Subcutaneous adipose tissue (tissue), 4 donors: ENCODE measurements around the gene NCK2. TPM values are rescaled to one million over a fixed set of nuclear protein-coding genes. Genes with fewer than 3 reads are reported as not detected.

ENCODE experiments used
- total RNA-seq, 4 donors: library from RNA; depleted of rRNA; stranded (reverse); fragments of >200 nt; gene quantifications; one replicate each; pipeline ENCODE4 v1.1.0, GENCODE V29; 2016
- TF ChIP-seq, protein P1 (sequence below): fragments of 450-650 bp; IDR thresholded peaks from one replicate; pipeline ENCODE4 v1.5.1; 2016; ENCODE audit warnings: low read depth, mild to moderate bottlenecking, control low read depth, antibody characterized with exemption, moderate library complexity

NCK2 gene
- total RNA-seq, 4 donors from 2014 or later: 24.3 to 35.2 (median 27.0) TPM

DNA sequence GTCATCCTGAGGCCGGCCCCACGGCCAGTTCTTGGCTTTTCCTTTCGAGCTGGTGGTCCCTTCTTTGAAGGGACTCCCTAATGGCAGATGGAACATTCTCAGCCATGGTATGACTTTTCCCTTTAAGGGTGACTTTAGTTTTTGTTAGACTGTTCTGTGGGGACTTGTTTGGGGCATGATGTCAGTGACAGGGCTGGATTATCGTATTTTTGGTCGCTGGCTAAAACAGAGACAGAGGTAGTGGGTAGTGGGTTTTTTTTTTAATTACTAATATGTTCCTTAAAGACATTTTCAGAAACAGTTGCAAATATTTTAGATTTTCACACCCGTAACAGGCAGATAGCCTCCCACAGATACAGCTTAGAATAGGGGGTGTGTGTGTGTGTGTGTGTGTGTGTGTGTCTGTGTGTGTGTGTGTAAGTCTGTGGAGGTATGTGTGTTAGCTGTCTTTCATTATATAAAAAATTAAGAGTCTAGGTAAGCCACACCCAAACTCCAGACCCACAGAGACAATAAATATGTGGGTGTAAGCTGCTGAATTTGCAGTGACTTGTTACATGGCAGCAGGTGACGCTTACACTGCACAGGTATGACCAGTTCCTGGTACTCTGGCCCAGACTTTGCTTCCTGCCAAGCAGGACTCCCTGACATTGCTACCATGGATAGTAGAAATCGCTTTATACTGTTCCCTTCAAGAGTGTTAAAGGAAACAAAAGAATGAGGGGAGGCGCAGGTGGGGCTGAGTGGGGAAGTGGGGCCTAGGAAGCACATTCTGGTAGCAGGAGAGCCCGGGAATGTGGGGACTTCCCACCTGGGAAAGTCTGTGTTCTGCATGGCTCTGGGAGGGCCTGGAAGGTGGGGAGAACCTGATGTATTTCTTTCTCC is 20.9 kb downstream of the NCK2 start:
- TF ChIP-seq, protein P1, sequence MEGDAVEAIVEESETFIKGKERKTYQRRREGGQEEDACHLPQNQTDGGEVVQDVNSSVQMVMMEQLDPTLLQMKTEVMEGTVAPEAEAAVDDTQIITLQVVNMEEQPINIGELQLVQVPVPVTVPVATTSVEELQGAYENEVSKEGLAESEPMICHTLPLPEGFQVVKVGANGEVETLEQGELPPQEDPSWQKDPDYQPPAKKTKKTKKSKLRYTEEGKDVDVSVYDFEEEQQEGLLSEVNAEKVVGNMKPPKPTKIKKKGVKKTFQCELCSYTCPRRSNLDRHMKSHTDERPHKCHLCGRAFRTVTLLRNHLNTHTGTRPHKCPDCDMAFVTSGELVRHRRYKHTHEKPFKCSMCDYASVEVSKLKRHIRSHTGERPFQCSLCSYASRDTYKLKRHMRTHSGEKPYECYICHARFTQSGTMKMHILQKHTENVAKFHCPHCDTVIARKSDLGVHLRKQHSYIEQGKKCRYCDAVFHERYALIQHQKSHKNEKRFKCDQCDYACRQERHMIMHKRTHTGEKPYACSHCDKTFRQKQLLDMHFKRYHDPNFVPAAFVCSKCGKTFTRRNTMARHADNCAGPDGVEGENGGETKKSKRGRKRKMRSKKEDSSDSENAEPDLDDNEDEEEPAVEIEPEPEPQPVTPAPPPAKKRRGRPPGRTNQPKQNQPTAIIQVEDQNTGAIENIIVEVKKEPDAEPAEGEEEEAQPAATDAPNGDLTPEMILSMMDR: no peak

DNA sequence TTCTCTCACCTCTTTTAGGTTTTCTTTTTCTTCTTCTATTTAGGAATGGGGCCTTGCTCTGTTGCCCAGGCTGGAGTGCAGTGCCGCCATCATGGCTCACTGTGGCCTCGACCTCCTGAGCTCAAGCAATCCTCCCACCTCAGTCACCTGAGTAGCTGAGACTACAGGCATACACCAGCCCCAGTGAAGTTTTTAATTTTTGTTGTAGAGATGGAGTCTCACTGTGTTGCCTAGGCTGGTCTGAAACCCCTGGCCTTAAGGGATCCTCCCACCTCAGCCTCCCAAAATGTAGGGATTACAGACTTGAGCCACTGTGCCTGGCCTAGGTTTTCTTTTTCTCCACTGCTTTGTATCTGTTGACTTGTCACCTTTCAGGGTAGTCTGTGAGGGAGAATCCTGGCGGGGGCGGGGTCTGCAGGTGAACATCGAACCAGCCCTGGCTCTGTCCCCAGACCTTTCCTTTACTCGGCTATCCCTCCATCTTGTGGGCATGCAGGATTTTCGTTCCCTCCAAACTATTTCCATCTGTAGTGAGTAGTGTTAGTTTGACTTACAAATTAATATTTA is 21.7 kb downstream of the NCK2 start:
- TF ChIP-seq, protein P1: no peak

DNA sequence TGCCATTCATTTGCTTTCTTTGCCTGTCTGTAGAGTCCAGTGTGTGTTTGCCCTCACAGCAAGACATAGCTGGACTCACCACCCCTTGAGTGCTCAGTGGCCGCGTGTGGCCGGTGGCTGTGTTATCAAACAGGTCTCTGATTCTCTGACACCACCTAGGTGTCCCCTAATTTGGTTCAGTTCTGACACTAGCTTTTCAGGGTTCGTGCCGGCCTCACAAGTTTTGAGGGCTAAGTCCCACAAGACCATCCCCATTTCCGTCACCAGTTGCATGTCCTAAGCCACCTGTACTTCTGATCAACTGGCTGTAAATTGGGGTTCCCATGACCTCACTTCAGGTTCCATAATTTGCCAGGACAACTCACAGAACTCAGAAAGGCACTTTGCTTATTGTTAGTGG is 23.5 kb downstream of the NCK2 start:
- TF ChIP-seq, protein P1: no peak

DNA sequence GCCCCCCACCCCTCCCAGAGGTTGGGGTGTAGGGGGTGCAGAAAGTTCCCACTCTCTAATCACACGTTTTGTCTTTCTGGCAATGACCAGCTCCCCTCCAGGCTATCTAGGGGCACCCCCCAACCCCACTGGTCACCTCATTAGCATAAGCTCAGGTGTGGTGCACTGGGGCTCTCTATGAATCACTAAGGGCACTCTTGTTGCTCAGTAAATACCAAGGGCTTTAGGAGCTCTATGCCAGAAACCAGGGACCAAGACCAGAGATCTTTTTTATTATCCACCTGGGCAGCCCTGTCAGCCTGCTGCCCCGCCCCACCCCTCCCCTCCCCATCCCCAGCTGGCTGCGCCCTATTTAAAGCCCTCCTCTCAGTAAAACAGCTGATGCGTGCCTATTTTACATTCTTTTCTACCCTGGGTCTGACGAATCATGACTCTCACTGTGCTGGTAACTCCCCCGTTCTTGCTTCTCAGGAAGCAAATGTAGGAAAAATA is 24.3 kb downstream of the NCK2 start:
- TF ChIP-seq, protein P1: no peak

DNA sequence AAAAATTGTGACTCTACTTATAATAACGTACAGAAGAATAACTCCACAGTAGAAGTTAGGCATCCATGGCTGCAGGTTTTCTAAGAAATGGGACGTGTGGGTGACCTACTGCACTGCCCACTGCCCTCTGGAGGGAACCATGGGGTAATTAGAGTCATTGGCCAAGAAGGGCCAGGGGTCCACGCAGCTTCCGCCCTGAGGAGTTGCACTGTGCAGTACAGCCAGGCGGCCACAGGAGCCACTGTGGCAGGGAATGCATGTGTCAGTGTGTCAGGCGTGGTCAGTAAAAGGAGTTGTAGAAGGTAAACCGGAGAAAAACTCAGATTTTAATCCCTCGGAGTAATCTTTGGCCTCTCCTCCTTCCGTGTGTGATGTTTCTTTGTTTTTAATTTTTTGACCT is 24.8 kb downstream of the NCK2 start:
- TF ChIP-seq, protein P1: no peak

DNA sequence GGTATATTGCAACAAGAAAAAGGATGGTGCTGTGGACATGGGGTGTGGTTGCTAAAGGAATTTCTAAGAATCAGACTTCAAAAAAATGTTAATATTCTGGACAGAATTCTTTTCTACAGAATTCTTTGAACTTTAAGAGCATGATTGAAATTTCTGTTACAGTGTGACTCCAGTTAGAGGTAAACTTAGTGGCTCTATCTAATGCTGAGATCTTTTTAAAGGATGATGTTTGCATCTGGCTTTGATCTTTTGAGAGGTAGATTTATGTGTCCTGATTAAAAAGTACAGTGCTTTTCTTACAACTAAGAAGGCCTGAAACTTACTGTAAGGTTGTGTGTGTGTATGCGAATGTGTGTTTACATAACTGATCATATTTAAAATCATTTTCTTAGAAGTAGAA is 25.4 kb downstream of the NCK2 start:
- TF ChIP-seq, protein P1: no peak

DNA sequence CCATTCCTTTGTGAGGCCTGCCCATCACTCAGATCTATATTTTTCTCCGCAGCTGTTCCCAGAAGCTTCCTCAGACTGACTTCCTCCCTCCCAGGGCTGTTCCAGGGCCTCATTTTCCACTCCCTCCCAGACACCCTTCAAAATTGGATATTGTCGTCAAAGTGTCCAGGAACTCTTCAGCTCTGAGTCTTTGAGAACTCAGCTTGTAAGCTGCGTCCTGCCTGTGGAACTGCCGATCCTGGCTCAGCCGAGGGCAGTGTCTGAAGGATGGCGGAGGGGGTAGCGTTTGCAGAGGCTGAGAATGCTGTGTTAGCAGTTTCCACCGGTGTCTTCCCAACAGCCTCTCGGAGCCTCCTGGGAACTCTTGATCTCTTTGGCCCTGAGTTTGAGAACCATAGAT is 27.1 kb downstream of the NCK2 start:
- TF ChIP-seq, protein P1: no peak
